Effector memory CD4-positive, alpha-beta T cell (primary cell): Measurements from ENCODE around the gene KRT2.

Experiments used
- DNase-seq, 3 donors: peaks; one replicate each; pipeline ENCODE4 v3.0.0-alpha.2; 2020
- H3K27ac ChIP-seq: 2 replicates; pipeline ENCODE4 v1.7.0; 2013; ENCODE audit warnings: mild to moderate bottlenecking, low read length, moderate library complexity; ENCODE audit not compliant: insufficient read depth, poor library complexity, severe bottlenecking
- H3K27me3 ChIP-seq: replicated peaks from 2 replicates; pipeline ENCODE4 v1.7.0; 2013; ENCODE audit warnings: mild to moderate bottlenecking, low read length; ENCODE audit not compliant: insufficient read depth, control insufficient read depth, poor library complexity, severe bottlenecking
- H3K36me3 ChIP-seq: 2 replicates; pipeline ENCODE4 v1.7.0; 2013; ENCODE audit warnings: mild to moderate bottlenecking, low read length, moderate library complexity; ENCODE audit not compliant: control insufficient read depth, insufficient read depth
- H3K4me1 ChIP-seq: 2 replicates; pipeline ENCODE4 v1.7.0; 2013; ENCODE audit warnings: low read length, mild to moderate bottlenecking; ENCODE audit not compliant: control insufficient read depth, insufficient read depth, poor library complexity, severe bottlenecking
- H3K4me3 ChIP-seq: 2 replicates; pipeline ENCODE4 v1.7.0; 2013; ENCODE audit warnings: low read length, low read depth, mild to moderate bottlenecking; ENCODE audit not compliant: insufficient read depth, poor library complexity, severe bottlenecking
- H3K9me3 ChIP-seq: 2 replicates; pipeline ENCODE4 v1.7.0; 2013; ENCODE audit warnings: mild to moderate bottlenecking, low read length, moderate library complexity; ENCODE audit not compliant: control insufficient read depth

KRT2 gene

GRCh38 chr12:52634266-52635056 is 17.6 kb downstream of the KRT2 start:
- no peak for DNase-seq
- no peak overlapping the region for H3K4me3 ChIP-seq
- H3K4me1 ChIP-seq, result peaks cover 14% of the 10 kb centered on the region
- no peaks in the 10 kb centered on the region for H3K9me3 ChIP-seq
- H3K27me3 ChIP-seq, result no peaks in the 10 kb centered on the region
- H3K36me3 ChIP-seq, result no peaks in the 10 kb centered on the region
- no peak overlapping the region for H3K27ac ChIP-seq

GRCh38 chr12:52633383-52633782 is 18.6 kb downstream of the KRT2 start:
- no peak for DNase-seq
- H3K27me3 ChIP-seq, result no peaks in the 10 kb centered on the region

DNA sequence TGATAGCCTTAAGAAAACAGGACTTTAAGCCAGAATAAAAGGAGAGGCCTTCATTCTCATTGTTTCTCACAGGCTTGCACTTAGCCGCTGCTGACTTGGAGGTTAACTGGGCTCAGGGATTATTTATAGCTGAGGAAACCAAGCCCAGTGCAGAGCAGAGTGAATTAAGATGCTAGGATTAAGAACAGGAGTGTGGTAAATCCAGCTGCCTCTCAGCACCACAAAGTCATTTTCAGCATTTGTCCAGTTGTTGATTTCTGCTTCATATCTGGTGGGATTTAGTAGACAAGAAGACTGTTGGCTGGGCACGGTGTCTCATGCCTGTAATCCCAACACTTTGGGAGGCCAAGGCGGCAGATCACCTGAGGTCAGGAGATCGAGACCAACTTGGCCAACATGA is 19.4 kb downstream of the KRT2 start:
- Histone ChIP-seq H3K4me3 (no peak overlapping the region), H3K27ac (no peak overlapping the region), H3K9me3 (no peaks in the 10 kb centered on the region), H3K27me3 (no peaks in the 10 kb centered on the region), H3K36me3 (no peaks in the 10 kb centered on the region), H3K4me1 (peaks cover 14% of the 10 kb centered on the region)
- no peak for DNase-seq

More at GRCh38 chr12:52633383-52633782, 18.6 kb downstream of the KRT2 start:
- Histone ChIP-seq H3K9me3 (no peaks in the 10 kb centered on the region), H3K36me3 (no peaks in the 10 kb centered on the region), H3K27ac (no peak overlapping the region), H3K4me1 (peaks cover 14% of the 10 kb centered on the region), H3K4me3 (no peak overlapping the region)

GRCh38 chr12:52631676-52632459 is 20.1 kb downstream of the KRT2 start:
- Histone ChIP-seq H3K4me3 (no peak overlapping the region), H3K27me3 (no peaks in the 10 kb centered on the region), H3K27ac (no peak overlapping the region), H3K36me3 (no peaks in the 10 kb centered on the region), H3K4me1 (peaks cover 14% of the 10 kb centered on the region), H3K9me3 (no peaks in the 10 kb centered on the region)
- DNase-seq, result no peak

- Histone ChIP-seq H3K27me3 (no peaks in the 10 kb centered on the region), H3K36me3 (no peaks in the 10 kb centered on the region), H3K27ac (no peak overlapping the region), H3K9me3 (no peaks in the 10 kb centered on the region), H3K4me1 (peaks cover 14% of the 10 kb centered on the region), H3K4me3 (no peak overlapping the region)
- no peak for DNase-seq
Measured at GRCh38 chr12:52631264-52631663, 20.7 kb downstream of the KRT2 start.

DNA sequence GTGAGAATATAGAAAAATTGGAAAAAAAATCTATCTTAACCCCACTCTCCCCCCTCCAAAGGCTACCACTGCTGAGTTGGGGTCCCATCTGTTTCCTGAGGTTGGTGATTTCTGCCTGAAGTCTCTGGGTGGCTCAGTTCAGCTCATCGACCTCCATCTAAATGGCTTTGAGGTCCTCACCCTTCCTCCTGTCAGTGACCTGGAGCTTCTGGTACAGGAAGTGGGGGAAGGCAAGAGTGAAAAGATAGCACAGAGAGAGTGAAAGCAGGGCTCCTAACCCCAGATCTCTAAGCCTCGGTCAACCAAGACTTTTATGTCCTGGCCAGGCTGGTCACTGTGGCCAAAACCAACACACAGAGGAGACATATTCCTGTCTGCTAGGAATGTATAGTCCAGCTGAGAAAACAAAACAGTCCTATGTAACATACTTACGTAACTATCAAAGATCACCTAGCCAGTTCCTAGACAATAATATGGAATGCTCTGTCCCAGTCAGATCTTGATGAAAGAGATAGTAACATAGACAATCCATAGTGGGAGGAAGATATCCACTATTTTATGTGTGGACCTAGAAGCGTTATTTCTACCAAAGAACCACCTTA is 21.3 kb downstream of the KRT2 start:
- Histone ChIP-seq H3K4me1 (peaks cover 14% of the 10 kb centered on the region), H3K36me3 (no peaks in the 10 kb centered on the region), H3K9me3 (no peaks in the 10 kb centered on the region), H3K4me3 (no peak overlapping the region), H3K27me3 (no peaks in the 10 kb centered on the region), H3K27ac (no peak overlapping the region)
- DNase-seq, result no peak

DNA sequence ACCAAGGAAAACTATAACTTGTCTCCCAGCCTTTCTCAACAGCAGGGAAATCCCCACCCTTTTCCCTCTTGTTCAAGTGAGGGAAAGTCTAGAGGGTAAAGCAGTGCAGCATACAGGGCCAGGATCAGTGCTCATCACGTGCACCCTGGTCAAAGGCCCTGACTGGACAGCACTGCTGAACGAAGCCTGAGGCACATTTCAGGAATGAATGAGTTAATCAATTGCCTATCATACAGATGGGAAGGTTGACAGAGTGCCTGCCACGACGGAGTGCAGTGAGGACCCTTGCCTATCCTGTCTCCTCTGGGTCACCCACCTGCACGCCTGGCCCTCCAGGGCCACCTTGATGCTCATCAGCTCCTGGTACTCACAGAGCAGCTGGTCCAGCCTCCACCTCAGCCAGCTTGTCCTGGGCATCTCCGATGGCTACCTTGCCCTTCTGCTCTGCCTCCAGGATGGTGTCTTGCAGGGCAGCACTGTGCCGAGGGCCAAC is 22.0 kb downstream of the KRT2 start:
- no peak for DNase-seq
- Histone ChIP-seq H3K27me3 (no peaks in the 10 kb centered on the region), H3K9me3 (no peaks in the 10 kb centered on the region), H3K4me1 (peaks cover 14% of the 10 kb centered on the region), H3K36me3 (no peaks in the 10 kb centered on the region), H3K27ac (no peak overlapping the region), H3K4me3 (no peak overlapping the region)

DNA sequence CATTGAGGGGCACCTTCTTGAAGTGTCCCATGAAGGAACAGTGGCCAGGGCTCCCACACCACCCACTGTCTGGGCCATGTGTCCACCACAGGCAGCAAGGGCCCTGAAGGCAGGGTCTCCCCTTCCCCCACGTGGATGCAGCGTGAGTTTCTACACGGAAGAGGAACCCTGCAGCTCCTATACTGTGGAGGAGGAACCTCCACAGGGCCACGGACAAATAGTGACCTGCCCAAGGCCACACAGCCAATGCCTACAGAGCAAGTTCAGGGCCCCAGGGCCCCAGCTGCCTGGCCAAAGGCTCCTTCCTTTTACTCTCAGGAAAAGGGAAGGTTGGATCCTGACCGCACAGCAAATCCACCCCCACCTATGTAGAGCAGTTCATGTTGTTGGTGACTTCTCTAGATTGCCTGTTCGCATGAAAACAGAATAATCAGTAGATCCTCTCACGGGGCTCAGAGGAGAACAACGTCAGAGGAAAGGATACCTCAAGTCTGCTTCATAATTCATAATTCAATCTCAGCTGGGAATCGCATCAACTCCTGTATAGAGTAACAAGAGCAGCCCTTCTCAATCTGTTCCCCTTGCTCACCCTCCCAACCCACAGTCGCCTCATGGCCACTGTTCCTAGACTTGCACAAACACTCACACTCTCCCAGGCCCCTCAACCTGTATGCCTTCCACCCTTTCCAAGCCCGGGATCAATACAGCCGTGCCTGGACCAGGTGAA is 22.6 kb downstream of the KRT2 start:
- no peak for DNase-seq
- peaks cover 14% of the 10 kb centered on the region for H3K4me1 ChIP-seq
- H3K4me3 ChIP-seq, result no peak overlapping the region
- no peaks in the 10 kb centered on the region for H3K9me3 ChIP-seq
- H3K36me3 ChIP-seq, result no peaks in the 10 kb centered on the region
- no peak overlapping the region for H3K27ac ChIP-seq
- no peaks in the 10 kb centered on the region for H3K27me3 ChIP-seq

GRCh38 chr12:52628841-52629240 is 23.2 kb downstream of the KRT2 start:
- H3K9me3 ChIP-seq, result no peaks in the 10 kb centered on the region
- H3K4me1 ChIP-seq, result peaks cover 14% of the 10 kb centered on the region
- no peak overlapping the region for H3K4me3 ChIP-seq
- H3K27me3 ChIP-seq, result no peaks in the 10 kb centered on the region
- DNase-seq, result no peak
- no peaks in the 10 kb centered on the region for H3K36me3 ChIP-seq
- no peak overlapping the region for H3K27ac ChIP-seq
